Spinal cord (tissue), 10 donors: Measurements from ENCODE around the gene AKR1B1. TPM values are rescaled to one million over a fixed set of nuclear protein-coding genes. Genes with fewer than 3 reads are reported as not detected.

Source experiments
- DNase-seq, 6 donors: peaks; one replicate each; pipeline versions ENCODE4 v3.0.0 to v3.0.0-alpha.2; 2013 to 2015; ENCODE audit warnings: low spot score in 6 of 6, low read depth in 4 of 6
- H3K27ac ChIP-seq: one replicate; pipeline ENCODE4 v1.5.1; 2013; ENCODE audit warnings: low read depth, low read length, control low read depth
- H3K27me3 ChIP-seq: one replicate; pipeline ENCODE4 v1.6.1; 2013; ENCODE audit warnings: low read length; ENCODE audit not compliant: control insufficient read depth, insufficient read depth
- H3K36me3 ChIP-seq: one replicate; pipeline ENCODE4 v1.6.1; 2013; ENCODE audit warnings: low read length; ENCODE audit not compliant: control insufficient read depth, insufficient read depth
- H3K4me1 ChIP-seq: one replicate; pipeline ENCODE4 v1.6.1; 2013; ENCODE audit warnings: low read length; ENCODE audit not compliant: control insufficient read depth, insufficient read depth
- H3K4me3 ChIP-seq: one replicate; pipeline ENCODE4 v1.5.1; 2013; ENCODE audit warnings: low read depth, low read length, control low read depth
- H3K9me3 ChIP-seq: one replicate; pipeline ENCODE4 v1.6.1; 2013; ENCODE audit warnings: low read length; ENCODE audit not compliant: control insufficient read depth, insufficient read depth
- WGBS: methylation state at CpG from one replicate; pipeline ENCODE4 v1.1.5; 2013; ENCODE audit warnings: missing lambda C conversion rate; ENCODE audit not compliant: insufficient coverage; 5-methylcytosine and 5-hydroxymethylcytosine counted together
- polyA plus RNA-seq, 2 donors: library from polyadenylated mRNA; unstranded; fragments of 120-200 nt; gene quantifications; one replicate each; pipeline ENCODE4 v1.2.1, GENCODE V29; 2013; ENCODE audit not compliant: insufficient read length in 2 of 2
- total RNA-seq, 2 donors: library from RNA; depleted of rRNA in 1 of 2; stranded (reverse); fragments of 120-200 nt in 1 of 2; fragments of >200 nt in 1 of 2; gene quantifications; one replicate each; pipeline versions ENCODE4 v1.2.3 to v1.2.4, GENCODE V29; 2013 to 2014
- donor health status: healthy.

The AKR1B1 gene
- total and polyA plus RNA-seq, 4 donors, result 54.7 to 143 (median 103) TPM

DNA sequence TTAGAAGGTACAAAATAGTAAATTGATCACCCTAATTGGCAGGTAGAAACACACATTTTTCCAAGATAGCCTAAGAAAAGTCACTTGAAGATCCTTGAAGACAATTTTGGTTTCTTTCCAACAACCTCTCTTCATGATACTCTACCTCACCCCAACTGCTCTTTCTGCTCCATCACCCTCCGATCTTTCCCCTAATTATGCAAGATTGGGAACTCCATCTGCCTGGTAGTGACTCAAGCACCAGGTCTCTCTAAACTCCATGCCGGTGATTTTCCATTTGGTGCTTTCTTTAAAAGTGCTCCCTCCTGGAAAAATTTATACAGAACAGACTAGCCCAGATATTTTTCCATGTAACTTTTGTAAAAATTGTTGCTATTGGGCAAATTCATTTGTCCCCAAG lies 1.1 kb upstream of the AKR1B1 start:
- no peaks in the 10 kb centered on the region for H3K9me3 ChIP-seq
- no peaks in the 10 kb centered on the region for H3K27me3 ChIP-seq
- no peak overlapping the region for H3K27ac ChIP-seq
- H3K36me3 ChIP-seq, result peaks cover 6% of the 10 kb centered on the region
- no peak for DNase-seq
- WGBS, result 100% methylated on average over 1 of the region's 2 CpGs
- H3K4me1 ChIP-seq, result peaks cover 11% of the 10 kb centered on the region
- no peak overlapping the region for H3K4me3 ChIP-seq

DNA sequence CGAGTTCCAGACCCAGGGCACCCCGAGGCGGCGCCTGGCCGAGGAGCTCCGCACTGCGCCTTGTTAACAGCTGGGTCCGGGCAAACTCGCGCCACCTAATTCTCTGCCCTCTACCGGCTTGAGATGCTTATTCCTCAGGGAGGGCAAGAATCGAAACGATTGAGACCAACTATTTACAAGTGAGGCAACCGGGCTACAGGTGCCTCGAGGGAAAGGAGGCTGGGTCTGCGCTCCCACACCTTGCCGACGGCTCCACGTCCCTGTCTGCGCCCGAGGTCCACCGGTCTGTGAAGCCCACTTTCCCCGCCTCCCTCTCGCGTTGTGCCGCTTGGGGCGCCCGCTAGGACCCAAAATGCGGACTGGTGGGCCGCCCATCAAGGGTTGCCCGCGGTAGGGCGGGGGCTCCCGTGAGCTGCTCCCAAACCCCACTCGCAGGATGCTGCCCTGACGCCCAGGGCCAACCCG lies 527 bp downstream of the AKR1B1 start:
- Histone ChIP-seq H3K4me1 (peaks cover 11% of the 10 kb centered on the region), H3K27ac (peak overlapping the region; percentile 35), H3K4me3 (peak overlapping the region; percentile 74), H3K9me3 (no peaks in the 10 kb centered on the region), H3K27me3 (no peaks in the 10 kb centered on the region), H3K36me3 (peaks cover 6% of the 10 kb centered on the region)
- peak in 5 of 6 donors; percentile 24 to 80 (median 43) for DNase-seq
- WGBS, result 0% methylated on average over 37 of the region's 37 CpGs

DNA sequence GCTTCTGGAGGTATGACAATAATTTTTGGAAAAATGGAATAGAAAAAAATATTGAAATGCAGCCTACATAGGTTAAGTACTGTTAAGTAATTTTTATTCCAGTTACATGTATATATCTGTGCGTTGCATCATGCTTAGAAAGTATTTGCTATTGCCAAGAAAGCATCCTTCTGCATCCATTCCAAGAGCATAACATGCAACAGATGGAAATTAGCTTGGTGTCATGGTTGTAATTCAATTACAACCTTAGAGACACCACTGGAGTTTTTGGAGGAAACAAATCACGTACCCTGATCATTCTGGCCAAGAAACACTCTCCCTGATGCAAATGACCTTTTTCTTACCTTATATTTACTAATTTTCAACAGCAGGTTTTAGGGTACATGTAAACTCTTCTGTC lies 1.7 kb downstream of the AKR1B1 start:
- Histone ChIP-seq H3K4me1 (peaks cover 17% of the 10 kb centered on the region), H3K4me3 (no peak overlapping the region), H3K27me3 (no peaks in the 10 kb centered on the region), H3K27ac (no peak overlapping the region), H3K9me3 (no peaks in the 10 kb centered on the region), H3K36me3 (peaks cover 11% of the 10 kb centered on the region)
- DNase-seq, result no peak
- 100% methylated on average over 1 of the region's 2 CpGs for WGBS

DNA sequence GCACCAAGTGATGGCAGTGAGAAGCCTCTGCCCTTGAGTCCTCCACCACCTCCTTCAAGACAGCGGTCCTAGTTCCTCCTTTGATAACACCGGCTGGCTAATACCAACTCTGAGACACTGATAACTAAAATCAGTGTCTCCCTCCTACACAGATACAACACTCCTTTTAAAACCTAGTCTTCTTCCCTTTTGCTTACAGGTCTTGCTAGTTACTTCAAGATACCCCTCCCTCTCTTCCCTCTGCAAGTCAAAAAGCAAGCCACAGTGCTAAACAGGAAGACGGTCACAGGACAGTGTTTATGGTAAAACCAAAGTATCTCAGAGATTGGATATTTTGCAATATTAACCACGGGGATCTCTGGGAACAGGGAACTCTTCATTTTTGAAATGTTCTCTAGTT lies 4.6 kb downstream of the AKR1B1 start:
- Histone ChIP-seq H3K9me3 (no peaks in the 10 kb centered on the region), H3K27ac (no peak overlapping the region), H3K36me3 (peaks cover 37% of the 10 kb centered on the region), H3K4me3 (no peak overlapping the region), H3K4me1 (peaks cover 17% of the 10 kb centered on the region), H3K27me3 (no peaks in the 10 kb centered on the region)
- DNase-seq, result no peak
- WGBS, result 83% methylated on average over 4 of the region's 4 CpGs

DNA sequence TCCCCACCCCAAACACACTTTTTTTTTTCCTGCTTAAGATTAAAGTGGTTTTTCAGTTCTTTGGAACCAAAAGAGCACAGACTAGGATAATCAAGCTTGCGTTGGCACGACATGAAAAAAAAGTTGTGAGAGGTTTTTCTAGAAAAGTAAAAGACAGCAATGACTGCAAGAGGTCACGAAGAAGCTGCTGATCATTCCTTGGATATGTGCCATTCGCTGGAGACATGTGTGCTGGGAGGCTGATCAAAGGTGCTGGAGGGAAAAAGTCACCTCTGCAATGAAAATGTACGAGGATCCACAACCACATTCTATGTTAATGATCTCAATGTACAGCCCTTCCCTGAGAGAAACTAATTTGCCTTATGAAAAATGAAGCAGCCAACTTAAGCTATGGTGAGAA lies 5.4 kb downstream of the AKR1B1 start:
- no peak for DNase-seq
- Histone ChIP-seq H3K27me3 (no peaks in the 10 kb centered on the region), H3K27ac (no peak overlapping the region), H3K9me3 (no peaks in the 10 kb centered on the region), H3K36me3 (peaks cover 44% of the 10 kb centered on the region), H3K4me1 (peaks cover 17% of the 10 kb centered on the region), H3K4me3 (no peak overlapping the region)
- 89% methylated on average over 4 of the region's 5 CpGs for WGBS

DNA sequence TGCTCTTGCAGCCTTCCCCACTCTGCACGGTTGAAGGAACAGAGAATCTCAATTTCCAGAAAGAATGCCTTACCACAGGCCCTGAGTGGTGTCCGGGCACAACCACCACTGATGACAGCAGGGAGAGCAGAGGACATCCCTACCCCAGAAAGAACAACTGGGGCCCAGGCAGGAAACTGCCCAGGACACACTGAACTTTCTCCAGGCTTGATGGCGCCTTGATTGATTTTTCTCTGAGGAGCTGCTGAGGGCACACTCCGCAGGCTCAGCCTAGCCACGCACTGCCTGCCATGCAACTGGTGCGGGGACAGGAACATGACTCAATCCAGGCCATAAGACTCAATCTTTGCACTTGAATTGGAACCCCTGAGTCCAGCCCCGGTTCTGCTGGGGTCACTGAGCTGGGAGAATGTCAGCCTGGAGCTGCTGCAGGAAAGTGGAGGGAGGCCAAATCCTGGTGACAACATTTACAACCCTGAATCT lies 5.9 kb downstream of the AKR1B1 start:
- Histone ChIP-seq H3K27me3 (no peaks in the 10 kb centered on the region), H3K36me3 (peaks cover 47% of the 10 kb centered on the region), H3K9me3 (no peaks in the 10 kb centered on the region), H3K4me3 (no peak overlapping the region), H3K4me1 (peaks cover 12% of the 10 kb centered on the region), H3K27ac (no peak overlapping the region)
- DNase-seq, result no peak
- 81% methylated on average over 6 of the region's 7 CpGs for WGBS

DNA sequence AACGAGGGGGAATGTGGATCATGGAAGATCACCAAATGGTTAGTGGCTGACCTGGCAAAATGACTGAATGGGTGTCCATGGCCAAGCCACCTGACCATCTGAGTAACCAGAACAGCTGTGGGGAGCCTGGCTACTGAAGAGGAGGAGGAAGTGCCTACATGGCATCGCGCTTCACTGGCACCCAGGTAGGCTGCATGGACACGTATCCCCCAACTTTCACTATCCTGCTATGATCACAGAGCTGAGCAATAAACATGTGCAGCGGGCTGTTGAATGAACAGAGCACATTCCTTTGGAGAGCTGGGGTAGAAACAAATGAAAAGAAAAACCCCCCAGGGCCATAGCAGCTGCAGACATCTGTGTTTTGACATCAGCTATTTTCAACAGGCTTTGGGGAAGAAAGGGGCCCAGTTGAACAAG lies 6.5 kb downstream of the AKR1B1 start:
- Histone ChIP-seq H3K4me3 (no peak overlapping the region), H3K9me3 (no peaks in the 10 kb centered on the region), H3K27me3 (no peaks in the 10 kb centered on the region), H3K4me1 (peaks cover 7% of the 10 kb centered on the region), H3K27ac (no peak overlapping the region), H3K36me3 (peaks cover 53% of the 10 kb centered on the region)
- WGBS, result 84% methylated on average over 2 of the region's 5 CpGs
- DNase-seq, result no peak

DNA sequence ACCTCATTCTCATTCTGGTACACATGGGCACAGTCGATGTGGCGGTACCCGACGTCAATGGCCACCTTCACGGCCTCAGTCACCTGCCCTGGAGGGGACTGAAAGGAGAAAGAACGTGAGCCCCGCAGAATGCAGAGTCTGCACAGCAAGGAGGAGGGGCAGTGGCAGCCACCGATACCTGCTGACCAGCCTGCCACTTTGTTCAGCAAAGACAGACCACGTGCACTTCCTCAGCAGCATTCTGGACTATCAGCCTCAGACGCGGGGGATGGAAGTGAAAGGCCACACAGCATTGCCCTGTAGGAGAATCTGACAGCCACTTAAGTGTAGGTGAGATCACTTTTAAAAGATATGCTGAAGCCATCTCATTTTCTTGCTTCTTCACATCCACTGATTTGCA lies 7.2 kb downstream of the AKR1B1 start:
- no peak overlapping the region for H3K4me3 ChIP-seq
- DNase-seq, result no peak
- H3K27me3 ChIP-seq, result no peaks in the 10 kb centered on the region
- WGBS, result 93% methylated on average over 11 of the region's 11 CpGs
- no peaks in the 10 kb centered on the region for H3K9me3 ChIP-seq
- H3K36me3 ChIP-seq, result peaks cover 61% of the 10 kb centered on the region
- no peak overlapping the region for H3K27ac ChIP-seq
- peaks cover 7% of the 10 kb centered on the region for H3K4me1 ChIP-seq

DNA sequence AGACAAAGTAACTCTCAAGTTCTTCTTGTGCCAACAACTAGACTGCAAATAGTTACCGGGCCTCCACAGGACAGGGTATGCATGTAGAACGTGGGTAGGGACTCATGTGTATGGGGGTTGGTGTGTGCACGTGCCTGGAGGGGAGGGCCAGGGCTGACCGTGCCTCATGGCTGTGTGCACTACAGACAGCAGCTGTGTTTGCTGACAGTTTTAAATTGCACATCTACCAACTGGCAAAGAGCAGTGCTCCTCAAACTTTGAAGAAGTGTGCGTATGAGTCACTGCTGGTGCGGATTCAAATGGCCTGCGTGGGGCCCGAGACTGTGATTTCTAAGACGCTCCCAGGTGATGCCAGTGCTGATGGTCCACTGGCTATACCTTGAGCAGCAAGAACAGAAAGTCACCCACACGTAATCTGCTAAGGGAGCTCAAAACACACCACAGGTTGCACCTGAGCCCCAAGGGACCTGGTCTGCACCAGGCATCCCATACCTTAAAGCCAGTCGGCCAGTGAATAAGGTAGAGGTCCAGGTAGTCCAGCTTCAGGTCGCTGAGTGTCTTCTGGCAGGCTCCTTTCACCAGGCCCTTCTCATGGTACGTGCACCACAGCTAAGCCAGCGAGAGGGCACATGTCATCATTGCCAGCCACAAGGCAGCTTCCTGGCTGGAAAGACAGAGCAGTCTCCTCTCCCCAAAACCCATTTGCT lies 8.5 kb downstream of the AKR1B1 start:
- peaks cover 65% of the 10 kb centered on the region for H3K36me3 ChIP-seq
- no peak overlapping the region for H3K27ac ChIP-seq
- no peak for DNase-seq
- H3K9me3 ChIP-seq, result no peaks in the 10 kb centered on the region
- 98% methylated on average over 14 of the region's 14 CpGs for WGBS
- H3K4me1 ChIP-seq, result peaks cover 7% of the 10 kb centered on the region
- H3K4me3 ChIP-seq, result no peak overlapping the region
- no peaks in the 10 kb centered on the region for H3K27me3 ChIP-seq

DNA sequence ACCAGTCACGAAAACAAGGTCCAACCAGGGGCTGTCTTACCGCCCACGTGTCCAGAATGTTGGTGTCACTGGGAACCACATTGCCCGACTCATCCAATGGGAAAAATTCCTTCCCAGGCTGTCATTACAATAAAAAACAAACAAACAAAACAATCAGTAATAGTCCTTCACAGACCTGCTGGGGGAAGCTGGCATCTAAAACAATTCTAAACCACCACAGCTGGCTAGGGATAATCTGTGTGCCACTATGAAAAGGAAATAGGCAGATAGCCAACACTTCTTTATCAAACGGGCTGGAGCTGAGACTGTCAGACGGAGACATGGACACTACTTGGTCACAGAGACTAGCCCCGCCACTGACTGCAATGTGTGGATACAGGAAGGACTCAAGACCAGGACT lies 9.2 kb downstream of the AKR1B1 start:
- DNase-seq, result no peak
- Histone ChIP-seq H3K27me3 (no peaks in the 10 kb centered on the region), H3K36me3 (peaks cover 69% of the 10 kb centered on the region), H3K4me1 (peaks cover 7% of the 10 kb centered on the region), H3K4me3 (no peak overlapping the region), H3K9me3 (no peaks in the 10 kb centered on the region), H3K27ac (no peak overlapping the region)
- WGBS, result 78% methylated on average over 6 of the region's 7 CpGs
